ENCODE results near the gene TOX2. TPM values are rescaled to one million over a fixed set of nuclear protein-coding genes. Genes with fewer than 3 reads are reported as not detected.

The TOX2 gene
- total RNA-seq, 2 experiments from 2014 or later: 0.23 TPM; not detected in 1

DNA sequence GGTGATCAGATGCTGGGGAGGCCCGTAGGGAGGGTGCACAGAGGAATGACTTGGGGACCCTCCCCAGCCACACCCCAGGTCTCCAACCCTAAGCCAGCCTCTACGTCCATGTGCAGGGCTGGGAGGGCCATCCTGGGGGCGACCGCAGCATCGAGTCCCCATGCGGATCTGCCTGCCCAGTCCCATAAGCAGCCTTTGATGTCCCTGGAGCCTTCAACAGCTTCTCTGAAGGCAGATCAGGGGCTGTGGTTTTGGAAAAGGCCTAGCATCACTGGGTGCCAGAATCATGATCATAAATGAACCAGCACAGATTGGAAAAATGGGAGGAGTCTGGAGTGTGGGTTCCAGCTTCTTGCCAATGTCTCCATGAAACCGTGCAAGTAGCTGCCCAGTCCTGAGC, 22.9 kb downstream of the TOX2 start:
- TF ChIP-seq, protein P1, sequence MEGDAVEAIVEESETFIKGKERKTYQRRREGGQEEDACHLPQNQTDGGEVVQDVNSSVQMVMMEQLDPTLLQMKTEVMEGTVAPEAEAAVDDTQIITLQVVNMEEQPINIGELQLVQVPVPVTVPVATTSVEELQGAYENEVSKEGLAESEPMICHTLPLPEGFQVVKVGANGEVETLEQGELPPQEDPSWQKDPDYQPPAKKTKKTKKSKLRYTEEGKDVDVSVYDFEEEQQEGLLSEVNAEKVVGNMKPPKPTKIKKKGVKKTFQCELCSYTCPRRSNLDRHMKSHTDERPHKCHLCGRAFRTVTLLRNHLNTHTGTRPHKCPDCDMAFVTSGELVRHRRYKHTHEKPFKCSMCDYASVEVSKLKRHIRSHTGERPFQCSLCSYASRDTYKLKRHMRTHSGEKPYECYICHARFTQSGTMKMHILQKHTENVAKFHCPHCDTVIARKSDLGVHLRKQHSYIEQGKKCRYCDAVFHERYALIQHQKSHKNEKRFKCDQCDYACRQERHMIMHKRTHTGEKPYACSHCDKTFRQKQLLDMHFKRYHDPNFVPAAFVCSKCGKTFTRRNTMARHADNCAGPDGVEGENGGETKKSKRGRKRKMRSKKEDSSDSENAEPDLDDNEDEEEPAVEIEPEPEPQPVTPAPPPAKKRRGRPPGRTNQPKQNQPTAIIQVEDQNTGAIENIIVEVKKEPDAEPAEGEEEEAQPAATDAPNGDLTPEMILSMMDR (conservative IDR thresholded peaks at IDR 0.05; ENCODE audit: low read length): no peak
- no peak for TF ChIP-seq EZH2phosphoT487 (IDR thresholded peaks at IDR 0.05; ENCODE audit: borderline replicate concordance, low read depth, low read length)
- no peak for DNase-seq (ENCODE audit: low spot score)
- H3K4me3 ChIP-seq (ENCODE audit: low read depth, low read length, poor library complexity, severe bottlenecking): no peak overlapping the region
- intact Hi-C loops (cut with micrococcal nuclease; ENCODE audit: unreplicated experiment): no loop called here
- H3K4me1 ChIP-seq (ENCODE audit: insufficient read depth, low read length, poor library complexity, severe bottlenecking): peaks cover 12% of the 10 kb centered on the region
- H3K9me2 ChIP-seq (ENCODE audit: insufficient read depth, low read length): no peaks in the 10 kb centered on the region
- no peaks in the 10 kb centered on the region for H3K9me3 ChIP-seq (ENCODE audit: low read length)
- no peak overlapping the region for H3K4me2 ChIP-seq (ENCODE audit: low read length)
- H4K20me1 ChIP-seq (ENCODE audit: insufficient read depth, low read length): no peaks in the 10 kb centered on the region
- H3K36me3 ChIP-seq (ENCODE audit: insufficient read depth, low read length): no peaks in the 10 kb centered on the region
- no TSS peak for BruUV-seq (replicated peaks)
- CTCF ChIA-PET (ENCODE audit: unreplicated experiment): no interaction called here
- no peak overlapping the region for H3K27ac ChIP-seq (ENCODE audit: low read depth, low read length, poor library complexity, severe bottlenecking)
- H2AFZ ChIP-seq (ENCODE audit: low read length): no peak overlapping the region
- H3K79me2 ChIP-seq (ENCODE audit: insufficient read depth, low read depth, low read length): no peaks in the 10 kb centered on the region
- POLR2A ChIA-PET: no interaction called here

DNA sequence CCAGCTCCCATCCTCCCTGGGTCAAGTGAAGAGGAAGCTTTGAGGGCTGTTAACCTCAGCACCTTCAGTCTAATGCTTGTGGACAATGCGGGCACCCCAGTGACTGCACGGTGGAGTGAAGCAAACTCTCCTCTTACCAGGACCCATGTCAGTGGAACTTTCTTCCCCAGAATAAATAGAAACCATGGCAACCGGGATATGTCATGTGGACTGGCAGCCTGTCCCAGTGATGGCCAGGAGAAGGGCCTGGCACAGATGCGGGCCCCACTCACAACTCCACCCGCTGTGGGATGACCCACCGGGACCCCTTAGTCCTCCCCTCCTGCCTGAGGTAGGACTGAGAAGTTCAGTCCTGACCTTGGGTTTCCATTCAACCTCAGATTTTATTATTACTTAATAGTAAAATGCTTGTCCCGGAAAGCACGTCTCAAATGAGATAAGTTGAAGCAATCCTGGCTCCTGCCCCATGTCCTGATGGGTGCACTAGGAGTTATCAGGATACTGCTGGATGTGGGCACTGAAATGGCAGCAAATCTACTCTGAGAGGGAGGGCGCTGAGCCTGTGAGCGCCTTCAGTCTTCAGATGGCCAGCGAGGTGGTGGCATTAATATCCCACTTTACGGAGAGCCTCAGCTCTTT, 23.5 kb downstream of the TOX2 start:
- Histone ChIP-seq H3K4me1 (ENCODE audit: insufficient read depth, low read length, poor library complexity, severe bottlenecking) (peaks cover 17% of the 10 kb centered on the region), H3K79me2 (ENCODE audit: insufficient read depth, low read depth, low read length) (no peaks in the 10 kb centered on the region), H3K4me2 (ENCODE audit: low read length) (no peak overlapping the region), H3K36me3 (ENCODE audit: insufficient read depth, low read length) (no peaks in the 10 kb centered on the region), H3K27ac (ENCODE audit: low read depth, low read length, poor library complexity, severe bottlenecking) (no peak overlapping the region), H3K4me3 (ENCODE audit: low read depth, low read length, poor library complexity, severe bottlenecking) (no peak overlapping the region), H3K9me2 (ENCODE audit: insufficient read depth, low read length) (no peaks in the 10 kb centered on the region), H4K20me1 (ENCODE audit: insufficient read depth, low read length) (no peaks in the 10 kb centered on the region), H2AFZ (ENCODE audit: low read length) (no peak overlapping the region), H3K9me3 (ENCODE audit: low read length) (no peaks in the 10 kb centered on the region)
- no TSS peak for BruUV-seq (replicated peaks)
- no peak for DNase-seq (ENCODE audit: low spot score)
- TF ChIP-seq, protein P1 (conservative IDR thresholded peaks at IDR 0.05; ENCODE audit: low read length): no peak
- TF ChIP-seq EZH2phosphoT487 (IDR thresholded peaks at IDR 0.05; ENCODE audit: borderline replicate concordance, low read depth, low read length): no peak
- ChIA-PET CTCF (ENCODE audit: unreplicated experiment) (no interaction called here), POLR2A (interaction anchor here (0.6 kb wide), 2 partner anchors 181 to 747 kb away, joined by 3 read pairs; no protein-coding TSS in a partner anchor)
- intact Hi-C loops (cut with micrococcal nuclease; ENCODE audit: unreplicated experiment): no loop called here

DNA sequence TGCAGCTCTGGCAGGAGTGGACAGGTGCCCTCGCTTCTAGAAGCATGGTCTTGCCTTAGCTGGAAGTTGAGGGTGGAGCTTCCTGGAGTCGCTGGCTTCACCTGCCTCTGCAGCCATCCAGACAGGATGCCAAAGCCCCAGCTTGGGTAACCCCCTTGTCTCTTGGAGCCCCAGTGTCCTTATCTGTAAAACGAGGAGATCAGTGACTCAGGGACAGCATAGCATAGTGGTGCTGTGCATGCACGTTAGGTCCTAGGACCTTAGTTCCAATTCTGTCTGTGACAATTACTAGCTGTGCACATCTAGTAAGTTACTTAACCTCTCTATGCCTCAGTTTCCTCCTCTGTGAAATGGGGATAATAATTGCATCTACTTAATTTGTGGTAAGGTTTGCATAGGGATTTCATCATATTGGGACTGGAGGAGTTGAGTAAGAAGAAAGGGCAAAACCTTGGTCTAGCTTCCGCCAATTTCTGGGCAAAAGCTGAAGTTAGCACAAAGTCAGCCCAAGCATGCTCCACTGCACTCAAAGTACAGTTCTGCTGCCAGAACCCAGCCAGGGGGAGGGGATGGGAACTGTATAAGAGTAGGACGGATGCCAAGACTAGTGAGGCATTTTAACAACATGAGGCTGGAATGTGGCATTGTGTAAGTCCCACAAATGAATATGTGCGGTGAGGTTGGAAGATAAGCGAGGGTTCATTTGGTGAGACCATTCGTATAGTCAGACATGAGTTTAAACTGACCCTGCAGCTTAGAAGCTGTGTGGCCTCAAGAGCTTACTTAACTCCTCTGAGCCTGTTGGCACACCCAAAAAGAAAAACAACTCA, 24.5 kb downstream of the TOX2 start:
- no peaks in the 10 kb centered on the region for H3K9me2 ChIP-seq (ENCODE audit: insufficient read depth, low read length)
- POLR2A ChIA-PET: interaction anchor here (0.5 to 0.7 kb wide), 3 partner anchors 94 to 748 kb away, joined by 3 to 4 read pairs (median 3); no protein-coding TSS in a partner anchor
- no peaks in the 10 kb centered on the region for H4K20me1 ChIP-seq (ENCODE audit: insufficient read depth, low read length)
- H3K4me2 ChIP-seq (ENCODE audit: low read length): no peak overlapping the region
- no peaks in the 10 kb centered on the region for H3K79me2 ChIP-seq (ENCODE audit: insufficient read depth, low read depth, low read length)
- H2AFZ ChIP-seq (ENCODE audit: low read length): no peak overlapping the region
- TF ChIP-seq, protein P1 (conservative IDR thresholded peaks at IDR 0.05; ENCODE audit: low read length): no peak
- TF ChIP-seq EZH2phosphoT487 (IDR thresholded peaks at IDR 0.05; ENCODE audit: borderline replicate concordance, low read depth, low read length): no peak
- H3K4me1 ChIP-seq (ENCODE audit: insufficient read depth, low read length, poor library complexity, severe bottlenecking): peaks cover 22% of the 10 kb centered on the region
- BruUV-seq (replicated peaks): no TSS peak
- no peak for DNase-seq (ENCODE audit: low spot score)
- no peak overlapping the region for H3K4me3 ChIP-seq (ENCODE audit: low read depth, low read length, poor library complexity, severe bottlenecking)
- CTCF ChIA-PET (ENCODE audit: unreplicated experiment): no interaction called here
- H3K27ac ChIP-seq (ENCODE audit: low read depth, low read length, poor library complexity, severe bottlenecking): no peak overlapping the region
- no peaks in the 10 kb centered on the region for H3K36me3 ChIP-seq (ENCODE audit: insufficient read depth, low read length)
- no peaks in the 10 kb centered on the region for H3K9me3 ChIP-seq (ENCODE audit: low read length)
- intact Hi-C loops (cut with micrococcal nuclease; ENCODE audit: unreplicated experiment): no loop called here
